WTC11 (cell line): ENCODE measurements around the gene DDAH2. TPM values are rescaled to one million over a fixed set of nuclear protein-coding genes. Genes with fewer than 3 reads are reported as not detected.

Experiments used
- ELF4 ChIP-seq: sonication (generic); formaldehyde crosslinking; IDR thresholded peaks from 2 replicates; pipeline ENCODE4 v1.8.1; 2022; ENCODE audit warnings: low read depth, mild to moderate bottlenecking, moderate library complexity, missing genetic modification reagents
- ETV6 ChIP-seq: sonication (generic); formaldehyde crosslinking; IDR thresholded peaks from 2 replicates; pipeline ENCODE4 v1.8.1; 2022; ENCODE audit warnings: mild to moderate bottlenecking, missing genetic modification reagents
- FOXK1 ChIP-seq: sonication (generic); formaldehyde crosslinking; IDR thresholded peaks from 2 replicates; pipeline ENCODE4 v1.8.0; 2022; ENCODE audit warnings: mild to moderate bottlenecking, moderate library complexity, missing genetic modification reagents
- HMGA2 ChIP-seq: fragments of 250-450 bp; sonication (Bioruptor Pico); IDR thresholded peaks from 2 replicates; pipeline ENCODE4 v1.4.0; 2021; ENCODE audit warnings: mild to moderate bottlenecking, moderate library complexity
- JAZF1 ChIP-seq: fragments of 250-450 bp; sonication (Bioruptor Pico); IDR thresholded peaks from 2 replicates; pipeline ENCODE4 v1.9.0; 2021; ENCODE audit warnings: moderate library complexity, mild to moderate bottlenecking, inconsistent platforms
- KAT7 ChIP-seq: sonication (generic); formaldehyde crosslinking; IDR thresholded peaks from 2 replicates; pipeline ENCODE4 v1.8.1; 2023; ENCODE audit warnings: missing genetic modification reagents, mild to moderate bottlenecking, borderline replicate concordance
- RORB ChIP-seq: fragments of 250-450 bp; sonication (Bioruptor Pico); IDR thresholded peaks from 2 replicates; pipeline ENCODE4 v1.9.0; 2021; ENCODE audit warnings: mild to moderate bottlenecking
- SOX15 ChIP-seq: fragments of 250-450 bp; sonication (Bioruptor Pico); IDR thresholded peaks from 2 replicates; pipeline ENCODE4 v1.9.0; 2021; ENCODE audit warnings: mild to moderate bottlenecking
- TP53 ChIP-seq: sonication (generic); formaldehyde crosslinking; IDR thresholded peaks from 2 replicates; pipeline ENCODE4 v1.8.1; 2023; ENCODE audit warnings: mild to moderate bottlenecking, missing genetic modification reagents
- ZNF121 ChIP-seq: sonication (generic); formaldehyde crosslinking; IDR thresholded peaks from 2 replicates; pipeline ENCODE4 v1.8.0; 2023; ENCODE audit warnings: missing genetic modification reagents
- ZNF263 ChIP-seq: sonication (generic); formaldehyde crosslinking; IDR thresholded peaks from 2 replicates; pipeline ENCODE4 v1.8.1; 2022; ENCODE audit warnings: low read depth, mild to moderate bottlenecking, moderate library complexity, missing genetic modification reagents
- ZNF423 ChIP-seq: fragments of 250-450 bp; sonication (Bioruptor Pico); IDR thresholded peaks from 2 replicates; pipeline ENCODE4 v2.1.2; 2022; ENCODE audit warnings: mild to moderate bottlenecking, moderate library complexity
- ZNF671 ChIP-seq: fragments of 250-450 bp; sonication (Bioruptor Pico); IDR thresholded peaks from 2 replicates; pipeline ENCODE4 v1.8.0; 2021; ENCODE audit warnings: mild to moderate bottlenecking
- total RNA-seq: library from RNA; stranded (reverse); gene quantifications from 3 replicates; pipeline ENCODE4 v1.2.3, GENCODE V29; 2021
- TF ChIP-seq, protein P1 (sequence below): sonication (generic); formaldehyde crosslinking; IDR thresholded peaks from 2 replicates; pipeline ENCODE4 v1.8.1; 2022; ENCODE audit warnings: low read depth, missing genetic modification reagents, borderline replicate concordance
- TF ChIP-seq, protein P2 (sequence below): sonication (generic); formaldehyde crosslinking; IDR thresholded peaks from 2 replicates; pipeline ENCODE4 v1.8.0; 2022; ENCODE audit warnings: mild to moderate bottlenecking, missing genetic modification reagents
- TF ChIP-seq, protein P3 (sequence below): fragments of 250-450 bp; sonication (Bioruptor Pico); IDR thresholded peaks from 2 replicates; pipeline ENCODE4 v1.9.0; 2021; ENCODE audit warnings: moderate library complexity, mild to moderate bottlenecking, inconsistent platforms, borderline replicate concordance
- TF ChIP-seq, protein P4 (sequence below): sonication (generic); formaldehyde crosslinking; IDR thresholded peaks from 2 replicates; pipeline ENCODE4 v1.8.0; 2022; ENCODE audit warnings: mild to moderate bottlenecking, missing genetic modification reagents
- TF ChIP-seq, protein P5 (sequence below): sonication (generic); formaldehyde crosslinking; IDR thresholded peaks from 2 replicates; pipeline ENCODE4 v1.8.1; 2023; ENCODE audit warnings: mild to moderate bottlenecking, missing genetic modification reagents, moderate library complexity
- TF ChIP-seq, protein P6 (sequence below): fragments of 250-450 bp; sonication (Bioruptor Pico); IDR thresholded peaks from 2 replicates; pipeline ENCODE4 v2.1.2; 2022; ENCODE audit warnings: mild to moderate bottlenecking, moderate library complexity
- TF ChIP-seq, protein P7 (sequence below): sonication (generic); formaldehyde crosslinking; IDR thresholded peaks from 2 replicates; pipeline ENCODE4 v1.8.1; 2023; ENCODE audit warnings: mild to moderate bottlenecking, missing genetic modification reagents, borderline replicate concordance
- TF ChIP-seq, protein P8 (sequence below): fragments of 250-450 bp; sonication (Bioruptor Pico); IDR thresholded peaks from 2 replicates; pipeline ENCODE4 v1.9.0; 2021; ENCODE audit warnings: mild to moderate bottlenecking
- TF ChIP-seq, protein P9 (sequence below): sonication (generic); formaldehyde crosslinking; IDR thresholded peaks from 2 replicates; pipeline ENCODE4 v1.8.0; 2022; ENCODE audit warnings: mild to moderate bottlenecking, missing genetic modification reagents
- TF ChIP-seq, protein P10 (sequence below): sonication (generic); formaldehyde crosslinking; IDR thresholded peaks from 2 replicates; pipeline ENCODE4 v1.8.1; 2023; ENCODE audit warnings: mild to moderate bottlenecking, missing genetic modification reagents, moderate library complexity

Gene DDAH2
- total RNA-seq, 1 experiment from 2014 or later = 67.3 TPM

DNA sequence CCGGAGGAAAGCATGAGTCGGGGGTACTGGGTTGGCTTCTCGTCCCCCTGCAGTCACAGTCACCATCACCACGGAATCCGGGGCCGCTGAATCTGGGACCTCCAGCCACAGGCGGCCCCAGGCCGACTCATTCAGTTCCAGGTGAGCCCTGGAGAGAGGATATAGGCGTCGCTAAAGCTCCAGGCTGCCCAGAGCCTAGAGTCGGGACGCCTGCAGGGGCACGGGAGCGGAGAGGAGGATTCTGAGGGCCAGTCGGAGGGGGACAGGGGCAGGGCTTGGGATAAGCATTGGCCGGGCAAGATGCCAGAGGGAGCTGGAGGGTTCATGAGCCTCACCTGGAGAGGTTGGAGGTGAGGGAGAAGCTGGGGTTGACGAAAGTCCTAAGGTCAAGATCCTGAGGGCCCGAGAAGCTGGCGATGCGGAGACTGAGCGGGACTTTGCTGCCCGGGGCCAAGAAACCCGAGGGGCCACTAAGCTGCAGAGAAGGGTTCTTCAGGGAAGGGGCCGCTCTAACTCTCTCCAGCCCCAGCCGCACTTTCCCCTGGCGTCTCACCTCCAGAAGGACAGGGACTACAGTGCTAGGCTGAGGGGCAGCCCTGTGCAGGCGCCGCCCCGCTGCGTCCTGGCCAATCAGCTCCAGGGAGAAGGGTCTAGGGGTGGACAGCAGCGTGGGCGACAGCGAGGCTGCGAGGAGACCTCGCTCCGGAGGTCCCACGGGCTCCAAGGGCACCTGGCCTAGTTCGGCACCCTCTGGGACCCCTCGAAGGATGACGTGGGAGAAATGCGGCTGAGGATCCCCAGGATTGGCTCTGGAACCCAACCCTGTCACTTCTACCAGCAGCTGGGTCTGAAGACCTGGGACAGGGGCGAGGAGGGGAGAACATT is 37.1 kb upstream of the DDAH2 start (continued):
- no peak for TF ChIP-seq ZNF423 (CRISPR knock-in tag)
- no peak for TF ChIP-seq HMGA2
- TF ChIP-seq, protein P1, sequence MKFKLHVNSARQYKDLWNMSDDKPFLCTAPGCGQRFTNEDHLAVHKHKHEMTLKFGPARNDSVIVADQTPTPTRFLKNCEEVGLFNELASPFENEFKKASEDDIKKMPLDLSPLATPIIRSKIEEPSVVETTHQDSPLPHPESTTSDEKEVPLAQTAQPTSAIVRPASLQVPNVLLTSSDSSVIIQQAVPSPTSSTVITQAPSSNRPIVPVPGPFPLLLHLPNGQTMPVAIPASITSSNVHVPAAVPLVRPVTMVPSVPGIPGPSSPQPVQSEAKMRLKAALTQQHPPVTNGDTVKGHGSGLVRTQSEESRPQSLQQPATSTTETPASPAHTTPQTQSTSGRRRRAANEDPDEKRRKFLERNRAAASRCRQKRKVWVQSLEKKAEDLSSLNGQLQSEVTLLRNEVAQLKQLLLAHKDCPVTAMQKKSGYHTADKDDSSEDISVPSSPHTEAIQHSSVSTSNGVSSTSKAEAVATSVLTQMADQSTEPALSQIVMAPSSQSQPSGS = no peak
- TF ChIP-seq ZNF121 (CRISPR knock-in tag) = peak; percentile 68; the same call in 1 of the 2 replicates
- TF ChIP-seq, protein P2, sequence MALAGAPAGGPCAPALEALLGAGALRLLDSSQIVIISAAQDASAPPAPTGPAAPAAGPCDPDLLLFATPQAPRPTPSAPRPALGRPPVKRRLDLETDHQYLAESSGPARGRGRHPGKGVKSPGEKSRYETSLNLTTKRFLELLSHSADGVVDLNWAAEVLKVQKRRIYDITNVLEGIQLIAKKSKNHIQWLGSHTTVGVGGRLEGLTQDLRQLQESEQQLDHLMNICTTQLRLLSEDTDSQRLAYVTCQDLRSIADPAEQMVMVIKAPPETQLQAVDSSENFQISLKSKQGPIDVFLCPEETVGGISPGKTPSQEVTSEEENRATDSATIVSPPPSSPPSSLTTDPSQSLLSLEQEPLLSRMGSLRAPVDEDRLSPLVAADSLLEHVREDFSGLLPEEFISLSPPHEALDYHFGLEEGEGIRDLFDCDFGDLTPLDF = no peak
- TF ChIP-seq, protein P3, sequence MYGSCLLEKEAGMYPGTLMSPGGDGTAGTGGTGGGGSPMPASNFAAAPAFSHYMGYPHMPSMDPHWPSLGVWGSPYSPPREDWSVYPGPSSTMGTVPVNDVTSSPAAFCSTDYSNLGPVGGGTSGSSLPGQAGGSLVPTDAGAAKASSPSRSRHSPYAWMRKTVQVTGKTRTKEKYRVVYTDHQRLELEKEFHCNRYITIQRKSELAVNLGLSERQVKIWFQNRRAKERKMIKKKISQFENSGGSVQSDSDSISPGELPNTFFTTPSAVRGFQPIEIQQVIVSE (CRISPR knock-in tag) = no peak
- no peak for TF ChIP-seq ELF4 (CRISPR knock-in tag)
- TF ChIP-seq JAZF1 = no peak
- TF ChIP-seq RORB = no peak
- TF ChIP-seq, protein P4, sequence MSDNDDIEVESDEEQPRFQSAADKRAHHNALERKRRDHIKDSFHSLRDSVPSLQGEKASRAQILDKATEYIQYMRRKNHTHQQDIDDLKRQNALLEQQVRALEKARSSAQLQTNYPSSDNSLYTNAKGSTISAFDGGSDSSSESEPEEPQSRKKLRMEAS (CRISPR knock-in tag) = peak; percentile 67
- TF ChIP-seq SOX15 (CRISPR knock-in tag) = no peak
- TF ChIP-seq, protein P5, sequence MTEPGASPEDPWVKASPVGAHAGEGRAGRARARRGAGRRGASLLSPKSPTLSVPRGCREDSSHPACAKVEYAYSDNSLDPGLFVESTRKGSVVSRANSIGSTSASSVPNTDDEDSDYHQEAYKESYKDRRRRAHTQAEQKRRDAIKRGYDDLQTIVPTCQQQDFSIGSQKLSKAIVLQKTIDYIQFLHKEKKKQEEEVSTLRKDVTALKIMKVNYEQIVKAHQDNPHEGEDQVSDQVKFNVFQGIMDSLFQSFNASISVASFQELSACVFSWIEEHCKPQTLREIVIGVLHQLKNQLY (CRISPR knock-in tag) = no peak
- TF ChIP-seq, protein P6, sequence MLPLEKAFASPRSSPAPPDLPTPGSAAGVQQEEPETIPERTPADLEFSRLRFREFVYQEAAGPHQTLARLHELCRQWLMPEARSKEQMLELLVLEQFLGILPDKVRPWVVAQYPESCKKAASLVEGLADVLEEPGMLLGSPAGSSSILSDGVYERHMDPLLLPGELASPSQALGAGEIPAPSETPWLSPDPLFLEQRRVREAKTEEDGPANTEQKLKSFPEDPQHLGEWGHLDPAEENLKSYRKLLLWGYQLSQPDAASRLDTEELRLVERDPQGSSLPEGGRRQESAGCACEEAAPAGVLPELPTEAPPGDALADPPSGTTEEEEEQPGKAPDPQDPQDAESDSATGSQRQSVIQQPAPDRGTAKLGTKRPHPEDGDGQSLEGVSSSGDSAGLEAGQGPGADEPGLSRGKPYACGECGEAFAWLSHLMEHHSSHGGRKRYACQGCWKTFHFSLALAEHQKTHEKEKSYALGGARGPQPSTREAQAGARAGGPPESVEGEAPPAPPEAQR (CRISPR knock-in tag) = no peak
- no peak for TF ChIP-seq ZNF263 (CRISPR knock-in tag)
- TF ChIP-seq, protein P7, sequence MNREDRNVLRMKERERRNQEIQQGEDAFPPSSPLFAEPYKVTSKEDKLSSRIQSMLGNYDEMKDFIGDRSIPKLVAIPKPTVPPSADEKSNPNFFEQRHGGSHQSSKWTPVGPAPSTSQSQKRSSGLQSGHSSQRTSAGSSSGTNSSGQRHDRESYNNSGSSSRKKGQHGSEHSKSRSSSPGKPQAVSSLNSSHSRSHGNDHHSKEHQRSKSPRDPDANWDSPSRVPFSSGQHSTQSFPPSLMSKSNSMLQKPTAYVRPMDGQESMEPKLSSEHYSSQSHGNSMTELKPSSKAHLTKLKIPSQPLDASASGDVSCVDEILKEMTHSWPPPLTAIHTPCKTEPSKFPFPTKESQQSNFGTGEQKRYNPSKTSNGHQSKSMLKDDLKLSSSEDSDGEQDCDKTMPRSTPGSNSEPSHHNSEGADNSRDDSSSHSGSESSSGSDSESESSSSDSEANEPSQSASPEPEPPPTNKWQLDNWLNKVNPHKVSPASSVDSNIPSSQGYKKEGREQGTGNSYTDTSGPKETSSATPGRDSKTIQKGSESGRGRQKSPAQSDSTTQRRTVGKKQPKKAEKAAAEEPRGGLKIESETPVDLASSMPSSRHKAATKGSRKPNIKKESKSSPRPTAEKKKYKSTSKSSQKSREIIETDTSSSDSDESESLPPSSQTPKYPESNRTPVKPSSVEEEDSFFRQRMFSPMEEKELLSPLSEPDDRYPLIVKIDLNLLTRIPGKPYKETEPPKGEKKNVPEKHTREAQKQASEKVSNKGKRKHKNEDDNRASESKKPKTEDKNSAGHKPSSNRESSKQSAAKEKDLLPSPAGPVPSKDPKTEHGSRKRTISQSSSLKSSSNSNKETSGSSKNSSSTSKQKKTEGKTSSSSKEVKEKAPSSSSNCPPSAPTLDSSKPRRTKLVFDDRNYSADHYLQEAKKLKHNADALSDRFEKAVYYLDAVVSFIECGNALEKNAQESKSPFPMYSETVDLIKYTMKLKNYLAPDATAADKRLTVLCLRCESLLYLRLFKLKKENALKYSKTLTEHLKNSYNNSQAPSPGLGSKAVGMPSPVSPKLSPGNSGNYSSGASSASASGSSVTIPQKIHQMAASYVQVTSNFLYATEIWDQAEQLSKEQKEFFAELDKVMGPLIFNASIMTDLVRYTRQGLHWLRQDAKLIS (CRISPR knock-in tag) = no peak
- no peak for TF ChIP-seq ZNF671 (CRISPR knock-in tag)
- TF ChIP-seq, protein P8, sequence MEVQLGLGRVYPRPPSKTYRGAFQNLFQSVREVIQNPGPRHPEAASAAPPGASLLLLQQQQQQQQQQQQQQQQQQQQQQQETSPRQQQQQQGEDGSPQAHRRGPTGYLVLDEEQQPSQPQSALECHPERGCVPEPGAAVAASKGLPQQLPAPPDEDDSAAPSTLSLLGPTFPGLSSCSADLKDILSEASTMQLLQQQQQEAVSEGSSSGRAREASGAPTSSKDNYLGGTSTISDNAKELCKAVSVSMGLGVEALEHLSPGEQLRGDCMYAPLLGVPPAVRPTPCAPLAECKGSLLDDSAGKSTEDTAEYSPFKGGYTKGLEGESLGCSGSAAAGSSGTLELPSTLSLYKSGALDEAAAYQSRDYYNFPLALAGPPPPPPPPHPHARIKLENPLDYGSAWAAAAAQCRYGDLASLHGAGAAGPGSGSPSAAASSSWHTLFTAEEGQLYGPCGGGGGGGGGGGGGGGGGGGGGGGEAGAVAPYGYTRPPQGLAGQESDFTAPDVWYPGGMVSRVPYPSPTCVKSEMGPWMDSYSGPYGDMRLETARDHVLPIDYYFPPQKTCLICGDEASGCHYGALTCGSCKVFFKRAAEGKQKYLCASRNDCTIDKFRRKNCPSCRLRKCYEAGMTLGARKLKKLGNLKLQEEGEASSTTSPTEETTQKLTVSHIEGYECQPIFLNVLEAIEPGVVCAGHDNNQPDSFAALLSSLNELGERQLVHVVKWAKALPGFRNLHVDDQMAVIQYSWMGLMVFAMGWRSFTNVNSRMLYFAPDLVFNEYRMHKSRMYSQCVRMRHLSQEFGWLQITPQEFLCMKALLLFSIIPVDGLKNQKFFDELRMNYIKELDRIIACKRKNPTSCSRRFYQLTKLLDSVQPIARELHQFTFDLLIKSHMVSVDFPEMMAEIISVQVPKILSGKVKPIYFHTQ = no peak
- TF ChIP-seq FOXK1 (CRISPR knock-in tag) = no peak
- TF ChIP-seq, protein P9, sequence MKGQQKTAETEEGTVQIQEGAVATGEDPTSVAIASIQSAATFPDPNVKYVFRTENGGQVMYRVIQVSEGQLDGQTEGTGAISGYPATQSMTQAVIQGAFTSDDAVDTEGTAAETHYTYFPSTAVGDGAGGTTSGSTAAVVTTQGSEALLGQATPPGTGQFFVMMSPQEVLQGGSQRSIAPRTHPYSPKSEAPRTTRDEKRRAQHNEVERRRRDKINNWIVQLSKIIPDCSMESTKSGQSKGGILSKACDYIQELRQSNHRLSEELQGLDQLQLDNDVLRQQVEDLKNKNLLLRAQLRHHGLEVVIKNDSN (CRISPR knock-in tag) = no peak
- TF ChIP-seq KAT7 = no peak
- TF ChIP-seq TP53 (CRISPR knock-in tag) = no peak
- 0 out of 2 replicates have a peak, but pooled peaks have one; percentile 37 for TF ChIP-seq ETV6 (CRISPR knock-in tag)
- TF ChIP-seq, protein P10, sequence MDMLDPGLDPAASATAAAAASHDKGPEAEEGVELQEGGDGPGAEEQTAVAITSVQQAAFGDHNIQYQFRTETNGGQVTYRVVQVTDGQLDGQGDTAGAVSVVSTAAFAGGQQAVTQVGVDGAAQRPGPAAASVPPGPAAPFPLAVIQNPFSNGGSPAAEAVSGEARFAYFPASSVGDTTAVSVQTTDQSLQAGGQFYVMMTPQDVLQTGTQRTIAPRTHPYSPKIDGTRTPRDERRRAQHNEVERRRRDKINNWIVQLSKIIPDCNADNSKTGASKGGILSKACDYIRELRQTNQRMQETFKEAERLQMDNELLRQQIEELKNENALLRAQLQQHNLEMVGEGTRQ (CRISPR knock-in tag) = no peak
